MM.1S (cell line): Measurements from ENCODE around the gene STK39.

Experiments
- CTCF ChIP-seq: fragments of 300-600 bp; sonication (generic); IDR thresholded peaks from 2 replicates; pipeline ENCODE4 v1.5.1; 2016; ENCODE audit warnings: antibody characterized with exemption, low read length, mixed read lengths
- EZH2 ChIP-seq: fragments of 300-600 bp; sonication (generic); optimal IDR thresholded peaks from 2 replicates; pipeline ENCODE3; 2017; ENCODE audit warnings: low read depth, mild to moderate bottlenecking, antibody characterized with exemption, low read length, mixed read lengths
- EZH2phosphoT487 ChIP-seq: fragments of 300-600 bp; sonication (generic); IDR thresholded peaks from 2 replicates; pipeline ENCODE4 v1.6.1; 2018; ENCODE audit warnings: antibody characterized with exemption, low read length

- no peak for TF ChIP-seq EZH2
- TF ChIP-seq CTCF = no peak
- no peak for TF ChIP-seq EZH2phosphoT487
Measured at GRCh38 chr2:167987026-167987425, 260.4 kb downstream of the STK39 start.
